Neuronal stem cell (in vitro differentiated cells): Measurements from ENCODE around the gene RARRES2.

ENCODE experiments used
- DNase-seq: peaks from one replicate; pipeline ENCODE4 v3.0.0-alpha.2; 2013; ENCODE audit warnings: low spot score
- H2AFZ ChIP-seq: one replicate; pipeline ENCODE4 v1.6.1; 2013; ENCODE audit warnings: mild to moderate bottlenecking, low read length, inconsistent platforms
- H2AK5ac ChIP-seq: 2 replicates; pipeline ENCODE4 v1.6.1; 2013; ENCODE audit warnings: low read depth, mild to moderate bottlenecking, inconsistent platforms, low read length, moderate library complexity, mixed read lengths
- H2BK120ac ChIP-seq: 2 replicates; pipeline ENCODE4 v1.6.1; 2013; ENCODE audit warnings: low read depth, mild to moderate bottlenecking, inconsistent platforms, low read length, moderate library complexity, mixed read lengths
- H2BK12ac ChIP-seq: one replicate; pipeline ENCODE4 v1.6.1; 2013; ENCODE audit warnings: low read length, inconsistent platforms
- H2BK15ac ChIP-seq: 2 replicates; pipeline ENCODE4 v1.6.1; 2013; ENCODE audit warnings: mild to moderate bottlenecking, low read length, inconsistent platforms, mixed read lengths
- H2BK5ac ChIP-seq: one replicate; pipeline ENCODE4 v1.6.1; 2013; ENCODE audit warnings: inconsistent platforms, mild to moderate bottlenecking, low read length, moderate library complexity
- H3K14ac ChIP-seq: one replicate; pipeline ENCODE4 v1.6.1; 2013; ENCODE audit warnings: low read length, inconsistent platforms
- H3K18ac ChIP-seq: 2 replicates; pipeline ENCODE4 v1.6.1; 2013; ENCODE audit warnings: low read length, inconsistent platforms
- H3K23ac ChIP-seq: 2 replicates; pipeline ENCODE4 v1.6.1; 2013; ENCODE audit warnings: low read depth, mild to moderate bottlenecking, mixed read lengths, low read length, inconsistent platforms; ENCODE audit not compliant: poor library complexity
- H3K27ac ChIP-seq: replicated peaks from 3 replicates; pipeline ENCODE4 v1.5.1; 2013; ENCODE audit warnings: low read length, inconsistent platforms
- H3K27me3 ChIP-seq, 3 experiments: 2 replicates each; pipeline ENCODE4 v1.6.1; 2013; ENCODE audit warnings: low read length in 3 of 3, mild to moderate bottlenecking in 2 of 3, inconsistent platforms in 1 of 3, low read depth in 1 of 3, mixed read lengths in 1 of 3, moderate library complexity in 1 of 3; ENCODE audit not compliant: control insufficient read depth in 3 of 3, insufficient read depth in 3 of 3
- H3K36me3 ChIP-seq, 2 donors: replicated peaks in 1 of 2; 2 replicates each; pipeline ENCODE4 v1.6.1; 2013; ENCODE audit warnings: low read length in 2 of 2; ENCODE audit not compliant: control insufficient read depth in 2 of 2, insufficient read depth in 2 of 2
- H3K4ac ChIP-seq: 2 replicates; pipeline ENCODE4 v1.6.1; 2013; ENCODE audit warnings: inconsistent platforms, mild to moderate bottlenecking, low read length, moderate library complexity
- H3K4me1 ChIP-seq, 2 donors: 1 replicate in 1 of 2; 2 replicates in 1 of 2; pipeline ENCODE4 v1.6.1; 2013; ENCODE audit warnings: low read length in 2 of 2, low read depth in 1 of 2; ENCODE audit not compliant: control insufficient read depth in 2 of 2, insufficient read depth in 1 of 2
- H3K4me2 ChIP-seq: one replicate; pipeline ENCODE4 v1.6.1; 2013; ENCODE audit warnings: mild to moderate bottlenecking, low read length, inconsistent platforms; ENCODE audit not compliant: insufficient read depth, poor library complexity, severe bottlenecking
- H3K4me3 ChIP-seq, 2 donors: 2 replicates each; pipeline ENCODE4 v1.5.1; 2013; ENCODE audit warnings: low read length in 2 of 2, mild to moderate bottlenecking in 2 of 2, inconsistent platforms in 1 of 2, moderate library complexity in 1 of 2
- H3K79me1 ChIP-seq: one replicate; pipeline ENCODE4 v1.6.1; 2013; ENCODE audit warnings: low read depth, mild to moderate bottlenecking, inconsistent platforms, low read length, moderate library complexity
- H3K9ac ChIP-seq: one replicate; pipeline ENCODE4 v1.6.1; 2013; ENCODE audit warnings: mild to moderate bottlenecking, low read depth, low read length, inconsistent platforms; ENCODE audit not compliant: poor library complexity
- H3K9me3 ChIP-seq, 2 donors: replicated peaks in 1 of 2; 2 replicates each; pipeline versions ENCODE3 to v1.6.1; 2013; ENCODE audit warnings: low read length in 2 of 2, mild to moderate bottlenecking in 2 of 2, inconsistent platforms in 1 of 2, low read depth in 1 of 2, mixed read lengths in 1 of 2, moderate library complexity in 1 of 2; ENCODE audit not compliant: control insufficient read depth in 2 of 2, insufficient read depth in 1 of 2
- H4K8ac ChIP-seq: one replicate; pipeline ENCODE4 v1.6.1; 2013; ENCODE audit warnings: low read depth, mild to moderate bottlenecking, inconsistent platforms, low read length, moderate library complexity
- H4K91ac ChIP-seq: one replicate; pipeline ENCODE4 v1.6.1; 2013; ENCODE audit warnings: low read length, low read depth, mild to moderate bottlenecking, inconsistent platforms; ENCODE audit not compliant: poor library complexity
- WGBS, 2 donors: extraction: QIAGEN DNeasy Blood & Tissue Kit; methylation state at CpG; one replicate each; pipeline ENCODE4 v1.1.7; 2013; ENCODE audit warnings: missing lambda C conversion rate in 2 of 2, mixed read lengths in 1 of 2; ENCODE audit not compliant: insufficient read length in 2 of 2, insufficient replicate concordance in 1 of 2; ENCODE audit errors: extremely low coverage in 2 of 2; 5-methylcytosine and 5-hydroxymethylcytosine counted together

The RARRES2 gene

DNA sequence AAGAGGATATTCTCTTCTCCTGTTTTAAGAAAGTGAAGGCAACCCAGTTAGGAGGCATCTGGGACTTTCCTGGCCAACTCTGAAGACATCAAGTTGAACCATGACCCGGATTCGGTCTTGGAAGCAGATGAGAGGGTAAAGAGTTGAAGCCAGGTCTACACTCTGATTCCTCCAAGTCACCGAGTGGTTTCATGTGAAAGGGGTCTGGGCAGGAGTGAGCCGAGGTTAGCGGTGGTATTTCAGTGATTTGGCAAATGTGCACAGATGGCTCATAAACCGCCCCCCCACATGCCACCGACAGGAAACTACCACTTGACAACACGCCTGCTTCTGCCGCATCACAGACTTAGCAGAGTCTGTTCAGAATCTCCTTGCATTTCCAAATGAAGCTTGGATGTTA is 15.8 kb upstream of the RARRES2 start:
- no peak overlapping the region for H2BK15ac ChIP-seq
- H3K9me3 ChIP-seq, result no peaks in the 10 kb centered on the region
- no peak overlapping the region for H2BK5ac ChIP-seq
- DNase-seq, result no peak
- peaks cover 5 to 11% of the 10 kb centered on the region in 2 donors for H3K4me1 ChIP-seq
- H3K4ac ChIP-seq, result no peak overlapping the region
- no peak overlapping the region for H2BK120ac ChIP-seq
- no peaks in the 10 kb centered on the region for H3K79me1 ChIP-seq
- H3K27ac ChIP-seq, result no peak overlapping the region
- no peak overlapping the region for H3K4me3 ChIP-seq
- no peak overlapping the region for H2AFZ ChIP-seq
- no peaks in the 10 kb centered on the region for H3K36me3 ChIP-seq
- H3K9ac ChIP-seq, result no peak overlapping the region
- H4K91ac ChIP-seq, result no peak overlapping the region
- H3K4me2 ChIP-seq, result no peak overlapping the region
- WGBS, 2 donors, result no CpG with 5 or more reads among the region's 9 CpGs
- H3K23ac ChIP-seq, result no peak overlapping the region
- H3K14ac ChIP-seq, result no peak overlapping the region
- no peak overlapping the region for H3K18ac ChIP-seq
- no peak overlapping the region for H2BK12ac ChIP-seq
- no peak overlapping the region for H4K8ac ChIP-seq
- H3K27me3 ChIP-seq, result no peaks in the 10 kb centered on the region
- no peak overlapping the region for H2AK5ac ChIP-seq

DNA sequence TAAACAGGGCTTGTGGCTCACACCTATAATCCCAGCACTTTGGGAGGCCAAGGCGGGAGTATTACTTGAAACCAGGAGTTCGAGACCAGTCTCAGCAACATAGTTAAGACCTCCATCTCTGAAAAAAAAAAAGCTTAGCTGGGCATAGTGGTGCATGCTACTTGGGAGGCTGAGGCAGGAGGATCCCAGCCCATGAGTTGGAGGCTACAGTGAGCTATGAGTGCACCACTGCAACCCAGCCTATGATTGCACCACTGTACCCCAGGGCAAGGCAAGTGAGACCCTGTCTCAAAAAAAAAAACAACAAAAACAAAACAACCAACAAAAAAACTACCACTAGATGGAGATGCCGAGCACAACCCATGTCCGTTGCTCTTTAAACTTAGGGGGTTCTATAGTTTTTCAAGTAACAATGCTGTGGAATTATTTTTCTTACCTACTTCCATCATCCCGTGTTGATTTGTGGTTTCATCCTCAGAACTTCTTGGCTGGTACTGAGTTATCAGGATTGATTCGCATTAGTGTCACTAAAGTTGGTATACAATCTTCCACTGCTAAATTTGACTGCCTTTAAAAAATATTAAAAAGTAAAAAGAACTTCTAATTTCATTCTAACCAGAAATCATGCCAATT is 15.0 kb upstream of the RARRES2 start:
- Histone ChIP-seq H3K9ac (no peak overlapping the region), H3K4me3 (no peak overlapping the region), H2AFZ (no peak overlapping the region), H2AK5ac (no peak overlapping the region), H3K4me2 (no peak overlapping the region), H2BK5ac (no peak overlapping the region), H3K14ac (no peak overlapping the region), H2BK120ac (no peak overlapping the region), H3K18ac (no peak overlapping the region), H3K4ac (no peak overlapping the region), H2BK12ac (no peak overlapping the region), H3K9me3 (no peaks in the 10 kb centered on the region), H3K23ac (no peak overlapping the region), H2BK15ac (no peak overlapping the region), H4K91ac (no peak overlapping the region), H3K4me1 (peaks cover under 1 to 3% of the 10 kb centered on the region in 2 donors), H3K27ac (no peak overlapping the region), H3K79me1 (no peaks in the 10 kb centered on the region), H3K36me3 (no peaks in the 10 kb centered on the region), H3K27me3 (no peaks in the 10 kb centered on the region), H4K8ac (no peak overlapping the region)
- DNase-seq, result peak; percentile 51
- no CpG with 5 or more reads among the region's 6 CpGs for WGBS, 2 donors

DNA sequence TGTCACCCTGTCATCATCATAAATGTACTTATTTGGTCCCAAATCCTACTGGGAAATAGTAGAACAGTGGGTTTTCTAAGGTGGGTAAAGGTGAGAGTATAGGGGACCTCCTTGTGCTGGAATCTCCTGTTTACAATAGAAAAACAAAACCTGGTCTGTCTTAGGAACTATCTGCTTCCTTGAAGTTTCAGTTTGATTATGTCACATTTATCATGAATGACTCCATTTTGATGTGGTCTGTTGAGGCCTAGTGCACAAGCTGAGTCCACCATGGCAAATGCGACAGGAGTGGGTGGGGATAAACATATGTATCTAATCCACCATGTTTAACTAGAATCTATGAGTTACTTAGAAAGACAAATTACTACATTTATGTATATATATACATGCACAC is 14.2 kb upstream of the RARRES2 start:
- H2BK15ac ChIP-seq, result no peak overlapping the region
- no peak overlapping the region for H3K14ac ChIP-seq
- H2BK12ac ChIP-seq, result no peak overlapping the region
- no peaks in the 10 kb centered on the region for H3K36me3 ChIP-seq
- no peak overlapping the region for H2BK120ac ChIP-seq
- H3K18ac ChIP-seq, result no peak overlapping the region
- H3K9ac ChIP-seq, result no peak overlapping the region
- no peaks in the 10 kb centered on the region for H3K27me3 ChIP-seq
- no peak overlapping the region for H2BK5ac ChIP-seq
- H3K4ac ChIP-seq, result no peak overlapping the region
- no CpG with 5 or more reads among the region's 1 CpG for WGBS, 2 donors
- no peak overlapping the region for H4K91ac ChIP-seq
- no peak overlapping the region for H2AFZ ChIP-seq
- no peak overlapping the region for H3K27ac ChIP-seq
- H3K79me1 ChIP-seq, result no peaks in the 10 kb centered on the region
- no peak overlapping the region for H3K23ac ChIP-seq
- no peak for DNase-seq
- H3K9me3 ChIP-seq, result no peaks in the 10 kb centered on the region
- no peak overlapping the region for H3K4me3 ChIP-seq
- H3K4me2 ChIP-seq, result no peak overlapping the region
- no peak overlapping the region for H4K8ac ChIP-seq
- H3K4me1 ChIP-seq, result no peaks in the 10 kb centered on the region
- H2AK5ac ChIP-seq, result no peak overlapping the region

DNA sequence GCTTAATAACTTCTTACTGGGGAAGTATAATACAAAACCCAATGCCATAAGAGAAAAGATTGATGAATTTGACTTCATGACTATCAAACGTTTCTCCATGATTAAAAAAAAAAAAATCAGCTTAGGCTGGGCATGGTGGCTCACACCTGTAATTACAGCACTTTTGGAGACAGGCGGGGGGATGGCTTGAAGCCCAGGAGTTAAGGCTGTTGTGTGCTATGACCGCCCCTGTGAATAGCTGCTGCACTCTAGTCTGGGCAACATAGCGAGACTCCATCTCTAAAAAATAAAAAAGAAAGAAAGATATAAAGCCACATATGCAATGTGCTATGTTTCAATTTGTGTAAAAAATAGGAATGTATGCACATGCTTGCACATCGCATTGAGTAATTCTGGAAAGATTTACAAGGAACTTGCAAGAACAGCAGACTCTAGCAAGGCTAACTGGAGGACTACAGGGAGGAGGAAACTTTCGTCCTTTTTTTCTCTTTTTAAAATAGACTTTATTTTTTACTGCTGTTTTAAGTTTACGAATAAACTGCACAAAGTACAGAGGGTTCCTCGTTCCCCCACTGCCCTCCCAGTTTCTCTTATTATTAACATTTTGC is 10.3 kb upstream of the RARRES2 start:
- Histone ChIP-seq H3K23ac (no peak overlapping the region), H3K4me2 (no peak overlapping the region), H3K18ac (no peak overlapping the region), H2BK12ac (no peak overlapping the region), H3K27me3 (no peaks in the 10 kb centered on the region), H2AK5ac (no peak overlapping the region), H3K79me1 (no peaks in the 10 kb centered on the region), H3K4me3 (no peak overlapping the region), H3K9me3 (peaks cover 0 to 1% of the 10 kb centered on the region in 2 donors), H4K8ac (no peak overlapping the region), H2BK120ac (no peak overlapping the region), H3K4ac (no peak overlapping the region), H2BK5ac (no peak overlapping the region), H3K4me1 (no peaks in the 10 kb centered on the region), H2AFZ (no peak overlapping the region), H4K91ac (no peak overlapping the region), H3K9ac (no peak overlapping the region), H2BK15ac (no peak overlapping the region), H3K14ac (no peak overlapping the region), H3K27ac (no peak overlapping the region), H3K36me3 (no peaks in the 10 kb centered on the region)
- DNase-seq, result no peak
- WGBS, 2 donors, result no CpG with 5 or more reads among the region's 8 CpGs
